ENCODE results near the gene CCDC154. TPM values are rescaled to one million over a fixed set of nuclear protein-coding genes. Genes with fewer than 3 reads are reported as not detected.

The CCDC154 gene
- total RNA-seq: under 1 TPM in 3 of 4 donors, not detected in 1; 0.49 to 0.61 (median 0.52) TPM

- TF ChIP-seq POLR2A (IDR thresholded peaks at IDR 0.05) (no peak), CTCF (IDR thresholded peaks at IDR 0.05) (no peak)
- H3K4me3 ChIP-seq (ENCODE audit: low read depth, poor library complexity, severe bottlenecking): no peak within 1 kb of the TSS
- intact Hi-C loops (cut with DNase I; ENCODE audit: low total_unique reads): no loop called here
- no peak for DNase-seq (ENCODE audit: low spot score in 2 of 2)
- WGBS, 2 donors: 76 to 78% methylated on average over 25 to 27 of the region's 27 CpGs
These were observed at the start of gene CCDC154 for GRCh38 chr16:1443980-1444729. Gene CCDC154, minus strand, starts transcription at chr16:1444556. Its CDS starts 234 bp downstream, at chr16:1444322.

GRCh38 chr16:1493746-1494094, 49.4 kb upstream of the CCDC154 start:
- peak overlapping the region; percentile 54 for H3K4me3 ChIP-seq (ENCODE audit: low read depth, poor library complexity, severe bottlenecking)
- intact Hi-C loops (cut with DNase I; ENCODE audit: low total_unique reads): no loop called here
- DNase-seq (ENCODE audit: low spot score in 2 of 2): no peak
- TF ChIP-seq CTCF (IDR thresholded peaks at IDR 0.05): no peak
- TF ChIP-seq POLR2A (IDR thresholded peaks at IDR 0.05): no peak
- WGBS, 2 donors: 0% methylated on average over 26 to 30 of the region's 30 CpGs

GRCh38 chr16:1492923-1493745, 48.8 kb upstream of the CCDC154 start, which contains the start of gene TELO2:
Gene TELO2, plus strand, starts transcription at chr16:1493360. Its CDS starts 922 bp downstream, at chr16:1494282.
- peak; percentile 51 to 94 for DNase-seq (ENCODE audit: low spot score in 2 of 2)
- peak within 1 kb of the TSS; percentile 54 for H3K4me3 ChIP-seq (ENCODE audit: low read depth, poor library complexity, severe bottlenecking)
- intact Hi-C loops (cut with DNase I; ENCODE audit: low total_unique reads): no loop called here
- TF ChIP-seq POLR2A (IDR thresholded peaks at IDR 0.05) (no peak), CTCF (IDR thresholded peaks at IDR 0.05) (no peak)
- WGBS, 2 donors: 2 to 7% methylated on average over 25 to 71 of the region's 89 CpGs

GRCh38 chr16:1492082-1492922, 47.9 kb upstream of the CCDC154 start:
- no peak for DNase-seq (ENCODE audit: low spot score in 2 of 2)
- TF ChIP-seq POLR2A (IDR thresholded peaks at IDR 0.05) (no peak), CTCF (IDR thresholded peaks at IDR 0.05) (no peak)
- intact Hi-C loops (cut with DNase I; ENCODE audit: low total_unique reads): no loop called here
- 86 to 87% methylated on average over 23 of the region's 23 CpGs for WGBS, 2 donors
- H3K4me3 ChIP-seq (ENCODE audit: low read depth, poor library complexity, severe bottlenecking): no peak overlapping the region

- WGBS, 2 donors: 62 to 65% methylated on average over 12 of the region's 12 CpGs
- TF ChIP-seq CTCF (IDR thresholded peaks at IDR 0.05) (no peak), POLR2A (IDR thresholded peaks at IDR 0.05) (no peak)
- intact Hi-C loops (cut with DNase I; ENCODE audit: low total_unique reads): no loop called here
These were observed 47.0 kb upstream of the CCDC154 start for GRCh38 chr16:1491327-1491726.

More at GRCh38 chr16:1491327-1491726, 47.0 kb upstream of the CCDC154 start:
- no peak for DNase-seq (ENCODE audit: low spot score in 2 of 2)
- H3K4me3 ChIP-seq (ENCODE audit: low read depth, poor library complexity, severe bottlenecking): no peak overlapping the region
